ENCODE results near the gene GPR4.

The GPR4 gene

DNA sequence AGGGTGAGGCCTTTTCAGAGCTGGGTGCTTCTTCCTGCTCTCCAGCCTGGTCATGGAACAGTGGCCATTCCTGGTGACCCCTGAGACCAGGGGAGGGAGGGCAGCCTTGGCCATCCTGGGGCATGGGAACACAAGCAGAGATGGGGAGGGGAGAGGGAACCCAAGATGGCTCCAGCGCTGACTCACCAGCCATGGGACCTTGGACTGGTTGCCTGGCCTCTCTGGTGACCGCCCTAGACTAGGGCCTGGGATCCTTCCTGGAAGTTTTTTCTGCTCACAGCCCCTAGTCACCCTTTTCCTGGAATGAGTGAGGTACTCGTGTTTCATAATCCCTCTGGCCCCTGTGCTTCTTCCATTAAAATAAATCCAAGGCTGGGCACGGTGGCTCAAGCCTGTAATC lies 14.1 kb downstream of the GPR4 start:
- no peak for DNase-seq (ENCODE audit: low read depth)

DNA sequence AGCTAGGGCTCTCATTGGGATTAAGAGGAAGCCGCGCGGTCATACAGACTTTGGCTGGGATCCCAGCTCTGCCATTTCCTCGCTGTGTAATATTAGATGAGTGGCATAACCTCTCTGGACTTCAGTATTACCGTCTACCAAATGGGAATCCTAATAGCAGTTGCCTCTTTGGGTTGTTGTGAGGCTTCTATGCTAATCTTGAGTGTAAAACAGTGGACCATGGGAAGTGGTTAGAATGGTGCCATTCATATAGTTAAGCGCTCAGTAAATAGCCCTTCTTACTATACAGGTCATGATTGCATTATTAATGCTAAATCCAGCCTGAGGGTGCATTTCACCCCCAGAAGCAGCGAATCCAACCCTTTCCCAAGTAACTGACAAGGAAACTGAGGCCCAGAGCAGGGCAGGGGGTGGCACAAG lies 16.8 kb downstream of the GPR4 start:
- no peak for DNase-seq (ENCODE audit: low read depth)

DNA sequence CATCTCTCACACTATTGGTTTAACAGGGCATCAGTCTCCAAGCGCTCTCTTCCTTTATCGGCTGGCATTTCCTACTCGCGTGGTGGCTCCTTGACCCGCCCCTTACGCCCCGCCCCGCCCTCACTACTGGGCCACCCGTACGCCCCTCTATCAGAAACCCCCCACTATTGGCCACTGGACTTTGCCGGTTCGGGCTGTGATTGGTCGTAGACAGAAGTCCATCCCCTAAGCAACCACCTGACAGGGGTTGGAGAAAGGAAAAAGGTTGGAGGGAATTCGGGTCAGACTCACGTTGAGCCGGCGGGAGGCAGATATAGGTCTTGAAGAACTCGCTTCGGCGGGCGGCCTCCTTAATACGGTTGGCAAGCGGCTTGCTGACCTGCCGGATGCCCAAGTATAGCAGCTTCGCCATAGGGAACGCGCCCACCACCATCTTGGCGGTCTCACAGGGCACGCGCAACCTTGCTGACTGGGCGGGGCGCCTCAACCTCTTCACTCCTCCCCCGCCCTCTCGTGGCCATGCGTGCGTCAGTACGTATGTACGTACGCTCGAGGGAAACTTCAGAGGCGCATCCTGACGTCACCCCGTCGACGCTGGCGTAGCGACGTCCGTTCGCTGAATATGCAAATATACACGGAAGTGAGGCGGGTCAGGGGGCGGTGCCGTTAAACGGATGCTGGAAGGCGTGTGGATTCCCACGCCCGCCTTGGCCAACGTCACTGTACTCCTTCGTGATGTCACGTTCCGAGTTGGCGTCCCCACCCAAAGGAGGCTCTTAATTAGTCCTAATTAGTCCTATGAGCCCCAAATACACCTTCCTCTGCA lies 17.5 kb downstream of the GPR4 start, which contains the start of gene OPA3:
Gene OPA3 (minus strand): TSS at position 471 of the 826 bp plus-strand sequence. CDS start 38 bp downstream, at position 433.
- DNase-seq (ENCODE audit: low read depth): peak; percentile 99

DNA sequence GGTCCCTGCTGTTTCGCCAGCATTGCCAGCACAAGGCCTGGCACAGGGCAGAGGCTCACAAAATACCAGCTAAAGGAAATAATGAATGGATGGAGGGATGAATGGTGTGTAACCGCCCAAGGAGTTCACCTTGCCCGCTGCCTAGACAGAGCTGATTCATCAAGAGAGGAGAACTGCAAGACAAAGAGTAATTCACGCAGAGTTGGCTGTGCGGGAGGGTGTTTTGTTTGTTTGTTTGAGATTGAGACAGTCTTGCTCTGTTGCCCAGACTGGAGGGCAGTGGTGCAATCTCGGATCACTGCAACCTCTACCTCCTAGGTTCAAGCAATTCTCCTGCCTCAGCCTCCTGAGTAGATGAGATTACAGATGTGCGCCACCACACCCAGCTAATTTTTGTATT lies 20.4 kb downstream of the GPR4 start:
- no peak for DNase-seq (ENCODE audit: low read depth)

DNA sequence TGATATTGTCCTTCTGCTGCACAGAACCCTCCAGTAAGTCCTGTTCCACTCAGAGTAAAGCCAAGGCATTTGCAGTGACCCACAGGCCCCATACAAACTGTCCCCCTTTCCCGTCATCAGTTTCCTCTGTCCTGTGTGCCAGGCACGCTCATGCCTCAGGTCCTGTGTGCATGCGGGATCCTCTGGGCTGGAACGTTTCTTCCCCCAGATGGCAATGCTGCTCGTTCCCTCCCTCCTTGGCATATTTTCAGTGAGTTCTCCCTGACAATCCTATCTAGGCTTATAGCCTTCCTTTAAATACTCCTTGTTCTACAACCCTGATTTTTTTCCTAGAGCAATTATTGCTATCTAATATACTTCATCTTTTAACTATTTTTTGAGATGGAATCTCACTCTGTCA lies 23.2 kb downstream of the GPR4 start:
- DNase-seq (ENCODE audit: low read depth): no peak

DNA sequence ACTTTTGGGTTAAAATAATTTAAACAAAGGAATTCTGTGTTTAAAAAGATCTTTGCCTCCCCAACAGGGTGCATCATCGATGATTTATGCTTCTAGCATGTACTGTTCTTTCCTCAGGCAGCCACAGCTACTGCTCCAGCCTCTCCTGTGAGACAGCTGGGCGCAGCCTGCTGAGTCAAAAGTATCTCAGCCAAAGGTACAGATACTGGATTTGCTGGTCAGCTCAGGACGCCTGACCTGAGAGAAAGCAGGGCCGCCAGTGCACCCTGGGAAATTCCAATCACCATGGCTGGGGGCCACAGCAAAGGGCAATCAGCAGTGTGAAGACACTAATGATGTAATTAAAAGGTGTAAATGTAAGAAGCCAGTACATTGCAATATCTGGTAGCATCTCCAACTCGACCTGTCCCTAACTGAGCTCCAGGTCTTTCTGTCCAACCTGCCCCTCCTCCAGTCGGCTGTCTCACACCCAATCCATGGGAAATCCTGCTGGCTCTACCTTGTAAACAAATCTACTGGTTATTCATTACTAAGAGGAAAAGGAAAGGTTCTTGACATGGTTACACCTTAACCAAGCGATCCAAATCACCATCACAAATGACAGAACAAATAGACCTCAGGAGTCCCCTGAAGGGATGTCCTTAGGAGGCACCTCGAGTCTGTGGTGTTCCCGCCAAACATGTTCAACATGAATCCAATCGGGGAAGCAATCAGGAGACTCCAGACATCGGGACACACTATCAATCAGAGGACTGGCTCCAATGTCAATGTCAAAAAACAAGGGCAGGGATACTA lies 24.7 kb downstream of the GPR4 start:
- no peak for DNase-seq (ENCODE audit: low read depth)

DNA sequence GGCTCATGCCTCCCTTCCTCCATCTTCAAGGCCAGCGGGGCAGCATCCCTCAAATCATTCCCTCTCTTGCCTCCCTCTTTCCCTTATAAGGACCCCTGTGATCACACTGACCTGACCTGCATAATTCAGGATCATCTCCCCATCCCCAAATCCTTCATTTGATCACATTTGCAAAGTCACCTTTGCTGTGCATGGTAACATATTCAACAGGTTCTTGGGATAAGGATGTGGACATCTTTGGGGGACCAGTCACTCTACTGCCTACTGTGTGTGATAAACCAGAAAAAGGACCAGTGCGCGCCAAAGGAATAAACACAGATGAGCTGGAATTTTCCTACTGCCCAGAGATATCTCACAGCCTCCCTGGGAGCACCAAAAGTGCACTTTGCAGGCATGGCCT lies 25.3 kb downstream of the GPR4 start:
- no peak for DNase-seq (ENCODE audit: low read depth)

DNA sequence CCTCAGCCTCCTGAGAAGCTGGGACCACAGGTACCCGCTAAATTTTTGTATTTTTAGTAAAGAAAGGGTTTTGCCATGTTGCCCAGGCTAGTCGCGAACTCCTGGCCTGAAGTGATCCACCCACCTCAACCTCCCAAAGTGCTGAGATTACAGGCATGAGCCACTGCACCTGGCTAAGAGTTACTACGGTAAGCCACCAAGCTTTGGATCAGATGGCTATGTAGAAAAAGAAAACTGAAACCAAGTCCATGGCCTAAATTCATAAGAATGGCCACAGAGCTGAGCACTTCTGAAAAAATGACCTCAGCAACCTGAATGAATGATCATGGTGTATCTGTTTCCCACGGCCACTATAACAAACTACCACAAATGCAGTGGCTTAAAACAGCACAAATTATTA lies 26.8 kb downstream of the GPR4 start:
- no peak for DNase-seq (ENCODE audit: low read depth)

DNA sequence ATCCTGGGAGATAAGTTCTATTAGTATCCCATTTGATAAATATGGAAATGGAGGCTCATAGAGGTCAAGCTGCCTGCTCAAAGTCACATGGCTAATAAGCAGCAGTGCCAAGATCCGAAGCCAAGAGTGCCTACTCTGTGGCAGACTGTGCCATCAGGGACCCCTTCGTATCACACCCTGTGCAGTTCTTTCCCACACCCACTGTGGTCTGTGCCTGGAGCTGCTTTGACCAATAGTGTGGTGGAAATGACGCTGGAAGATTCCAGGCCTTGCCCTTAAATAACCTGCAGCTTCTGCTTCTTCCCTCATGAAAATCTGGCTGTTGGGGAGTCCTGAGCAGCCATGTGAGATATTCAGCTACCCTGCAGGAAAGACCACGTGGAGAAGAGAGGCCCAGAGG lies 27.5 kb downstream of the GPR4 start:
- no peak for DNase-seq (ENCODE audit: low read depth)

DNA sequence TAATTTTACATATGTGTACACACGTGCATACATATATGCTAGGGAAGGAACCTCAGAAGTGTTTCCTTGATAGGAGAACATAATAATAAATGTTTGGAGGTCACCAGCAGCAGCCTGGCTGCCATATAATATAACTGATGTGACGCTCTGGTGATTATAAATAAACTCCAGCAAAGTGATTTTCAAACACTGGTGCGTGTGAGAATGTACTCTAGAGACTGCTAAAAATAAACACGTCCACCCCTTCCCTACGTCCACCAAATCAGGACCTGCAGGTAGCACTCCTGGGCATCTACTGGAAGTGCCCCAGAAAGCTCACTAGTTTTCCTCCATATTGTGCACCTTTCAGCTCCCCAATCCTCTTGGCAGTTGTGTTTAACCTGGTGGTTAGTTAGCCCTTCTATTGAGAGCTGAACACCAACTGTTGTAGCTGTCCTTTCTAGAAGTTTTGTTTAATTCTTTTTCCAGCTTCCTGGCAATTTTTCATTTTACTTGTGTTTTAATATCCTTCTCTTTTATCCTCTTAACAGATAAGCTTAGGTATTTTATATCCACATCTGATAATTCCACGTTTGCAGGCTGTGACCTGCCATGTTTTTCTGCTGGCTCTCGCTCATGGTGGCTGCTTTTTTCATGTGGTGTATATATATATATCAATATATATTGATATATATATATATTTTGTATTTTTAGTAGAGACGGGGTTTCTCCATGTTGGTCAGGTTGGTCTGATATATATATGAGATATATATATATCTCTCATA lies 30.4 kb downstream of the GPR4 start:
- DNase-seq (ENCODE audit: low read depth): no peak

DNA sequence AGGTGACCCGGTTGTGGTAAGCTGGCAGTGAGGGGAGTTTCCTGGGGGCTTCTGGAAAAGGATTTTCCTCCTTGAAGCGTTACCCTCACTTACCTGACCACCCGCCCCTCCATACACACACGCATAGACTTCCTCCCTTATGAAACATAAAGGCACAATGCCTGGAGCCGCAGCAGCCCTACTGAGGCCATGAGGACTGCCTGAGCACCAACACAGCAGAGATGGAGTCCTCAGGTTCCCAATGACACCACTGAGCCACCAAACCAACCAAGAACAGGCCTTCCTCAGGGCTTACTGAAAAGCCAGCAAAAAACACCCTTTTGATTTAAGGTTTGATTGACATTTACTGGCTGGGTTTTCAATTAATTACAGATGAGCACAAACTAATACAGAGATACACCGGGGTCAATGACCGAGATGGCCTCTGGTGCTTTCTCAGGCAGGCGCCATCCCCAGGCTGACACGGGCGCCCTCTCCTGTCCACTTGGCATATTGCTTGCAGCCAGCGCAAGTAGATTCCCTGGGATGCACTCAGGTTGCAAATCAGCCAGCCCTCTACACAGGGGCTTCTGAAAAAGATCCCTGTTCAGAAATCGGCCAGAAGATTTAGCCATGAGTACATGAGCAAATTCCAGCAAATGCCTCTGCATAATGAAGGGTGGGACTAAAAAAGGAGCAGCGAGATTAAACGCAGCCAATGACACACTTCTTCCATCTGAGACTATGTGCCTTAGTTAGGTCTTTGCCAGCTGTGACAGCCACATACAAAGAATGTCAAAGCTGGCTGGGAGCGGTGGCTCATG lies 32.2 kb downstream of the GPR4 start:
- DNase-seq (ENCODE audit: low read depth): peak; percentile 15

DNA sequence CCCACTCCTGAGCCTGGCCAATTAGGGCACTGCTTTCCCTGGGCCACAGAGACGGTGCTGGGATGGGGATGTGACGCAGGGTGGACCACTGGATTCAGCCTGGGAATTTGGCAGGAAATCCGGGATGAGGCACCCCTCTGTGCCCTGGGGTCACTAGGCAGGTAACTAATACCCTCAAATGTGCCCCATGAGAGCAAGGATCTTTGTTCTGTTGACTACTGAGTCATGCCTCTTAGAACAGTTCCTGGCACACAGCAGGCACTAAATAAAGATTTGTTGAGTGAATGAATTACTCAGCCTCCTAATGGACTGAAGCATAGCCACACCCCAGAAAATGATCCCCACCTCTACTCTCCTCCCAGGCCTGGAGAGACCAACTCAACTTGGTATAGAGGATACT lies 33.3 kb downstream of the GPR4 start:
- no peak for DNase-seq (ENCODE audit: low read depth)

DNA sequence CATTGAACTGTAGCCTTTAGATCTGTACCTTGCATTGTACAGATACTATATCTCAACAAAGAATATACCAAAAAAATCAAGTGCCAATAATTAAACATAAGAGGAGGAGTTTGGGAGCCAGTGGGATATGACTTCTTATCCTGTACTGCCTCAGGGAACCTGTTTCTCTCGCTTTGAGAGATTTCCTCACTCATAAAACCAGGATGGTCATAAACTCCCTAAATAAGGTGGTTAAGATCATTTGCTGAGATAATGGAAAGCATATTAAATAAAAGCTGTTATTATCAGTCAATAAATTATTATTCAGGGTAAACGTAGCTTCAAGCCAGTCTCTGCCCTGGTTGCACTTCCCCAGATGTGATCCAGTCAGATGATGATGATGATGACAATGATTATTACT lies 34.4 kb downstream of the GPR4 start:
- DNase-seq (ENCODE audit: low read depth): no peak

DNA sequence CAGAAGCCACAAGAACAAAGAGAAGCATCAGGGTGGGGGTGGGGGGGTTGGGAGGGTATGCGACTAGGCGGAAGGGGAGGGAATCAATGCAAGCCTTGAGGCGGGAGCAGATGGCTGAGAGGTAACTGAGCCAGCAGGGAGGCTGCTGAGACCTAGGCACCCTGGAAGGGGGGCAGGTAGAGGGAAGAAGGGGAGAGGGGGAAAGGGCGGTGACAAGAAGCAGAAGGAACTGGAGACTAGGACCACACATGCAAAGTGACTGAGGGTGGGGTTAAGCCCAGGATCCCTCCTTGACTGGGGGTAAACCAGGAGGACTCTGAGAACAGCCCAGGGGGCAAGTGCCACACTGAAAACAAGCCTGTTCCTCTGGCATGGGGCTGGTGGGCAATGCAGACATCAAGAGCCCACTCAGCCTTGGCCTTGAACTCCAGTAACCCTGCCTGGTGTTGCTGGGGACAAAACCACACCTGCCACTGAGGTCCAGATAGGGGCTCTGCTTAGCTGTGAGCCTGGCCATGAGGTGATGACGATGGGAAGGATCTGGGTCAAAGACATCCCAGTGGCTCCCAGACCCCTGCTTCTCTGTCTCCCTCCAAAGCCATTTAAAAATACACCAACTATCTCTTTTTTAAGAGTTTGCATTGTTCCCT lies 37.8 kb downstream of the GPR4 start:
- no peak for DNase-seq (ENCODE audit: low read depth)

DNA sequence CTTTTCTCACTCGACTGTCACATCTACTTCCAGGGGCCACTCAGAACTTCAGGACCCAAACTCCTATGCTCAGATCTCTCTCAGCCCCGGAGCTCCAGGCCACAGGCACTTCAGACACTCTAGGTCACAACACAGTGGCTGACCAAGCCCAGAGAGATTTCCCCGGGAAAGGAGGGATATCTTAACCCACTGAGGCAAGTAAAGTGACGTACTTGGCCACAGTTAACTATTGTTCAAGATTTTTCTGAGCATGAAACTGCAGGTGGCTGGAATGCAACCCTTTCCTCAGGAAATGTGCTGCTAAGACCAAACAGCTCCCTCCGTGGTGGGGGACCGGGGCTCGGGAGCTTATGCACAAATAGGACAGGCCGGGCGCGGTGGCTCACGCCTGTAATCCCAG lies 41.3 kb downstream of the GPR4 start:
- DNase-seq (ENCODE audit: low read depth): no peak

DNA sequence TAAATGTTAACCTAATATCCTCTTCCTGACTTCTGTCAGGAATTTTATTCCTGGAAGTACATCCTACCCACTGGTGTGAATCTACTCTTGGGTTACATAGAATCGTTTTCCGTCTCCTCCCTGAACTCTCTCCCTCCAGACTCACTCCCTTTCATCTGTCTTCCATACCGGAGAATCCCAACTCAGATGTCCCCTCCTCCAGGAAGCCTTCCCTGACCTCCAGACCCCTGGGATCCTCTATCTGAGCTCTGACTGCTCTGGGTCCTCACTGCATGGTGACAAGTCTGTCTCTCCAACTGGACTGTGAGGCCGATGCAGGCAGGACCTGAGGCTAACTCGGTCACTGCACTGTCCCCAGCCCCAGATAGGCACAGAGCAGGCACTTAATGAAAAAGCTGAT lies 42.0 kb downstream of the GPR4 start:
- DNase-seq (ENCODE audit: low read depth): no peak

DNA sequence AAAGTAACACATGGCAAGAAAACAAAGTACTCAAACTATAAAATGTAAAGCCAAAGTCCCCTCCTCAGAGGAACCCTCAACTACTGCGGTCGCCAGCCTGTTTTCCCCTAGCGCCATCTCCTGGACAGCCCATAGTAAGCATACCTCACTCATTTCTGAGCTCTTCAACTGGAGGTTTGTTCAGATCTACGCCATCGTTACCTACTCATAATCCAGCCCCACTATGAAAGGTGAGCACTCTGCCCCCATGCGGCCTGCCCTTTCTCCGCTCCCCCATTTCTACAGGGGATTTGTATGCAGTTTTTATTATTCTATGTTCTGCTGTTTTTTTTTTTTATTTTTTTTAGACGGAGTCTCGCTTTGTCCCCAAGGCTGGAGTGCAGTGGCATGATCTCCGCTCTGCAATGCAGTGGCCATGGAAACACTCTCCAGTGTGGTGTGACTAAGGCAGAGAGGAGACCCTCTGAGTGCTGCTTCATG lies 43.6 kb downstream of the GPR4 start:
- DNase-seq (ENCODE audit: low read depth): peak; percentile 50

DNA sequence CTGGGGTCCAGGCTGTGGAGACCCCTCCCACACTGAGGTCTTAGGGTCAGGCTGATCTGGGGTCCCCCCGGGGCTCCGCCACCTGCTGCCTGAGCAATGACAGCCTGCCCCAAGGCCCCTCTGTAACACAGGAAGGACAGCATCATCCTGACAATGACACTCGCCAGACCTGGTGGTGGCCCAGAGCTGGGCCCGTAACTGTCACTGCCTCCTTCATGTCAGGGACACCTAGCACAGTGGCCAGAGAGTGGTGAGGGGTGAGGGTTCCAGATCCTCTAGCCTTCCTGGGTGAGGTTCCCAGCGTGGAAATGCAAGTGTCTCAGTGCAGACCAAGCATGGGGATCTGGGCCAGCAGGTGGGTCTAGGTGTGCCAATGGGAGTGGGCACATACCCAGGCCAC lies 45.2 kb downstream of the GPR4 start:
- DNase-seq (ENCODE audit: low read depth): no peak

DNA sequence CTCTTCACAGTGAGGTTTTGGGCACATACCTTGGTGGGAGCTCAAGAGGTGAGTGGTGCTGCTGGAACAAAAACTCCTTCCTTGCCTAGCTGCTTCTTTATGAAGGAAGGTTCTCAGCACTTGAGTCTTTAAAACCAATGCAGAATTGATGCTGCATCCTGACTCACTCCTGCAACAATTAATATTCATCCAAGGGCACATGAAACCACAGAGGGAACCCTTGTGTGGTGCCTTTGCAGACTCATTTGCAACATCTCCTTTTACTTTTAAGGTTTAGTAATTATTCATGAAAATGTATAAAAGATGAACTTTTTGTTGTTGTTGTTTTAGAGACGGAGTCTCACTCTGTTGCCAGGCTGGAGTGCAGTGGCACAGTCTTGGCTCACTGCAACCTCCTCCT lies 47.5 kb downstream of the GPR4 start:
- no peak for DNase-seq (ENCODE audit: low read depth)

DNA sequence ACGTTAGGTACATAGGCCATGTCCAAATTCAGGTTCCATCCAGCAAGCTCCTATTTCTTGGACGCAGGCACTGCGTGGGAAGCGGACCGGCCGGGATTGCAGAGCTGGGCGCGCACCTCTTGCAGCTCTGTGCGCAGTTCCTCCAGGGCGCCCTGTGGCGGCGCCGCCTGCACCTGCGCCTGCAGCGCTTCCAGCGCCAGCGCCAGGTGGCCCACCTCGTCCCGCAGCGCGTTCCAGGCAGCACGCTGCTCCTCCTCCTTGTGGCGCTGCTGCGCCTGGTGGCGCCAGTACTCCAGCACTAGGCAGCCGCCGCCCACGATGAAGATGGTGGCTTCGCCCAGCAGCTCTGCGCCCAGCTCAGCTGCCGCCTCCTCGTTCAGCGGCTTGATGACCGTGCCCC lies 48.5 kb downstream of the GPR4 start:
- no peak for DNase-seq (ENCODE audit: low read depth)

DNA sequence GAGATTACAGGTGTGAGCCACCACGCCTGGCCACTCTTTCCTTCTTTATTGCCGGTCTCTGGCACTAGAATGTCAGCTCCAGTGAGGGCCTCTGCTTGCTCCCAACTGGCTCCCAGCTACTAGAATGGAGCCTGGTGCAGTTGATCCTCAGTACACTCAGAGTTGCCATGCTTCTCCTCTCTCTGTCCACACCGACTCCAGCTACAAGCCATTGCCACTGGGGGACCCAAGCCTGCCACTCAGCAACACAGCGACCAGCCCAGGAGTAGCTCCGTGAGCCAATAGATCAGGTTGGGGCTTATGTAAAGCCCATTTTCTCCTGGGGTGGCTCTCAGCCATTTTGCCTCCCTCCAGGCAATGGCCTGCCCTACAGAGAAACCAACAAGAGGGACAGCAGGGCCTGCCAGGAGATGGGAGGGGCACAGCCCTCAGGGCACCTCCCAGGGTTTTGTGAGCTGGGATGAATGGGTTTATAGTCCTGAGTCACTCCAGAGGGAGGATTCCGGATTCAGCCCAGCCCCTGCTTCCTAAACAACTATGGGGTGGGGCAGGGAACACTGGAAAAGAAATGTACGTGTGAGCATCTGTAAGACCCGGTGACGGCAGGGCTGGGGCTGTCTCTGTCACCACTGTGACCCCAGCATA lies 53.9 kb downstream of the GPR4 start:
- DNase-seq (ENCODE audit: low read depth): no peak
